DMS114 treated with DMSO at 0.1 percent for 48 hours (cell line): ENCODE measurements around the gene SPNS2.

Source experiments
- DNase-seq: peaks from one replicate; lab custom pipeline; 2025; ENCODE audit not compliant: unreplicated experiment; lab: John Stamatoyannopoulos, UW

Gene SPNS2

GRCh38 chr17:4520060-4520893 lies 21.6 kb downstream of the SPNS2 start:
- no peak for DNase-seq

- no peak for DNase-seq
Observed at GRCh38 chr17:4520894-4521600, 22.4 kb downstream of the SPNS2 start.

- no peak for DNase-seq
Observed at GRCh38 chr17:4522661-4523060, 24.0 kb downstream of the SPNS2 start.

GRCh38 chr17:4523946-4524345 lies 25.3 kb downstream of the SPNS2 start:
- DNase-seq: no peak

- no peak for DNase-seq
Observed at GRCh38 chr17:4525691-4526397, 27.2 kb downstream of the SPNS2 start.

- DNase-seq: no peak
Observed at GRCh38 chr17:4527134-4527533, 28.5 kb downstream of the SPNS2 start.

- DNase-seq: no peak
Observed at GRCh38 chr17:4527566-4528125, 29.0 kb downstream of the SPNS2 start.

- DNase-seq: no peak
Observed at GRCh38 chr17:4529533-4530152, 31.0 kb downstream of the SPNS2 start.

GRCh38 chr17:4530799-4531730 lies 32.4 kb downstream of the SPNS2 start:
- DNase-seq: no peak

GRCh38 chr17:4531988-4532736 lies 33.5 kb downstream of the SPNS2 start:
- no peak for DNase-seq

- DNase-seq: no peak
Observed at GRCh38 chr17:4532860-4533522, 34.3 kb downstream of the SPNS2 start.

GRCh38 chr17:4533523-4534504 lies 35.1 kb downstream of the SPNS2 start:
- DNase-seq: no peak

GRCh38 chr17:4534515-4534914 lies 35.8 kb downstream of the SPNS2 start:
- no peak for DNase-seq

GRCh38 chr17:4534928-4535666 lies 36.4 kb downstream of the SPNS2 start:
- no peak for DNase-seq

GRCh38 chr17:4535667-4536258 lies 37.1 kb downstream of the SPNS2 start:
- no peak for DNase-seq

GRCh38 chr17:4536259-4536741 lies 37.6 kb downstream of the SPNS2 start:
- no peak for DNase-seq
